ENCODE results near the gene SEC24C.
"Not testable (repeated sequence)": the region's sequence is repeated elsewhere in the genome, so short reads cannot be mapped to it uniquely, and the experiment has no call there.

Gene SEC24C

DNA sequence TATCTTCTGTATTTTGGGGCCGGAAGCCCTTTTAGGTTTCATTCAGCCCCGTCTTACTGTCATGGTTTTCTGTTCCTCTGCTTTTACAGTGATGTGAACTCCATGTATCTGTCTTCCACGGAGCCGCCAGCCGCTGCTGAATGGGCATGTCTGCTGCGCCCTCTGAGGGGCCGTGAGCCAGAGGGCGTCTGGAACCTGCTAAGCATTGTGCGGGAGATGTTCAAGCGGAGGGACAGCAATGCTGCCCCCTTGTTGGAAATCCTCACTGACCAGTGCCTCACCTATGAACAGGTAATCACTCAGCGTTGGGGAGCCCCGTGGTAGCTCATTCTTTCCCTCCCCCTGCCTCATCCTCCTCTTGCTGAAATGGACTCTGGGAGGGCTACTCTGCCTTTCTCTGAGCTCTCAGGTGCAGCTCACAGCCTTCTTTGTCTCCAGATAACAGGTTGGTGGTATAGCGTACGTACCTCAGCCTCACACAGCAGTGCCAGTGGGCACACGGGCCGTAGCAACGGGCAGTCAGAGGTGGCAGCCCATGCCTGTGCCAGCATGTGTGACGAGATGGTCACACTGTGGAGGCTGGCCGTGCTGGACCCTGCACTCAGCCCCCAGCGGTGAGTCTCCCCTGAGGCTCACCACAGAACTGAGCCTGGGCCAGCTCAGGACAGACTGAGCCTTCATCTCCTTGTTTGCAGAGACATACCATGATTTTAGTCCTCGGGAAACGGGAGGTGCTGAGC, 46.9 kb downstream of the SEC24C start:
- in situ Hi-C loops (cut with MboI; ENCODE audit: low pct_unique_long_range_greater_than_20kb, low sequenced_read_pairs, unreplicated experiment): no loop called here
- TF ChIP-seq, protein P1, sequence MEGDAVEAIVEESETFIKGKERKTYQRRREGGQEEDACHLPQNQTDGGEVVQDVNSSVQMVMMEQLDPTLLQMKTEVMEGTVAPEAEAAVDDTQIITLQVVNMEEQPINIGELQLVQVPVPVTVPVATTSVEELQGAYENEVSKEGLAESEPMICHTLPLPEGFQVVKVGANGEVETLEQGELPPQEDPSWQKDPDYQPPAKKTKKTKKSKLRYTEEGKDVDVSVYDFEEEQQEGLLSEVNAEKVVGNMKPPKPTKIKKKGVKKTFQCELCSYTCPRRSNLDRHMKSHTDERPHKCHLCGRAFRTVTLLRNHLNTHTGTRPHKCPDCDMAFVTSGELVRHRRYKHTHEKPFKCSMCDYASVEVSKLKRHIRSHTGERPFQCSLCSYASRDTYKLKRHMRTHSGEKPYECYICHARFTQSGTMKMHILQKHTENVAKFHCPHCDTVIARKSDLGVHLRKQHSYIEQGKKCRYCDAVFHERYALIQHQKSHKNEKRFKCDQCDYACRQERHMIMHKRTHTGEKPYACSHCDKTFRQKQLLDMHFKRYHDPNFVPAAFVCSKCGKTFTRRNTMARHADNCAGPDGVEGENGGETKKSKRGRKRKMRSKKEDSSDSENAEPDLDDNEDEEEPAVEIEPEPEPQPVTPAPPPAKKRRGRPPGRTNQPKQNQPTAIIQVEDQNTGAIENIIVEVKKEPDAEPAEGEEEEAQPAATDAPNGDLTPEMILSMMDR (IDR thresholded peaks at IDR 0.05; ENCODE audit: extremely low read depth, insufficient read depth, missing control alignments): no peak
- no peak for DNase-seq (ENCODE audit: low spot score)

DNA sequence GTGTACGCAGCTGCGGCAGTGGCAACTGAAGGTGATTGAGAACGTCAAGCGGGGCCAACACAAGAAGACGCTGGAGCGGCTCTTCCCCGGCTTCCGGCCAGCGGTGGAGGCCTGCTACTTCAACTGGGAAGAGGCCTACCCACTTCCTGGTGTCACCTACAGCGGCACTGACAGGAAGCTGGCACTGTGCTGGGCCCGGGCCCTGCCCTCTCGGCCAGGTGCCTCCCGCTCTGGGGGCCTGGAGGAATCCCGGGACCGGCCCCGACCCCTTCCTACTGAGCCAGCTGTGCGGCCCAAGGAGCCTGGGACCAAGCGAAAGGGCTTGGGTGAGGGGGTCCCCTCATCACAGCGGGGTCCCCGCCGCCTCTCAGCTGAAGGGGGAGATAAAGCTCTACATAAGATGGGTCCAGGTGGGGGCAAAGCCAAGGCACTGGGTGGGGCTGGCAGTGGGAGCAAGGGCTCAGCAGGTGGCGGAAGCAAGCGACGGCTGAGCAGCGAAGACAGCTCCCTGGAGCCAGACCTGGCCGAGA, 47.8 kb downstream of the SEC24C start:
- in situ Hi-C loops (cut with MboI; ENCODE audit: low pct_unique_long_range_greater_than_20kb, low sequenced_read_pairs, unreplicated experiment): no loop called here
- DNase-seq (ENCODE audit: low spot score): no peak
- TF ChIP-seq, protein P1 (IDR thresholded peaks at IDR 0.05; ENCODE audit: extremely low read depth, insufficient read depth, missing control alignments): no peak

DNA sequence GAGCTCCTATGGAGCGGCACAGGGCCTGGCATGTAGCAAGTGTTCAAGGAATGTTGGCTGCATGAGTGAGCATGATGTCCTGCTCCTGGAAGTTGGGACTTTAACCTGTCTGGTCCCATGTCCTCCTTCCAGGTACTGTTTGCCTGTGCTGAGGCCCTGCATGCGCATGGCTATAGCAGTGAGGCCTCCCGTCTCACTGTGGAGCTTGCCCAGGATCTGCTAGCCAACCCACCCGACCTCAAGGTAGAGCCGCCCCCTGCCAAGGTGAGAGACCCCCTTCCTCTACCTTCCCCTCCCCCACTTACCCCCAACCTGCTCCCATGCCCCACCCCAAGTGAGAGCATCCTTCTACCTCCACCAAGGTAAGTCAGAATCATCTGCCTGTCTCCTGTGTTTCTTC, 49.3 kb downstream of the SEC24C start:
- TF ChIP-seq, protein P1 (IDR thresholded peaks at IDR 0.05; ENCODE audit: extremely low read depth, insufficient read depth, missing control alignments): no peak
- in situ Hi-C loops (cut with MboI; ENCODE audit: low pct_unique_long_range_greater_than_20kb, low sequenced_read_pairs, unreplicated experiment): no loop called here
- DNase-seq (ENCODE audit: low spot score): no peak

DNA sequence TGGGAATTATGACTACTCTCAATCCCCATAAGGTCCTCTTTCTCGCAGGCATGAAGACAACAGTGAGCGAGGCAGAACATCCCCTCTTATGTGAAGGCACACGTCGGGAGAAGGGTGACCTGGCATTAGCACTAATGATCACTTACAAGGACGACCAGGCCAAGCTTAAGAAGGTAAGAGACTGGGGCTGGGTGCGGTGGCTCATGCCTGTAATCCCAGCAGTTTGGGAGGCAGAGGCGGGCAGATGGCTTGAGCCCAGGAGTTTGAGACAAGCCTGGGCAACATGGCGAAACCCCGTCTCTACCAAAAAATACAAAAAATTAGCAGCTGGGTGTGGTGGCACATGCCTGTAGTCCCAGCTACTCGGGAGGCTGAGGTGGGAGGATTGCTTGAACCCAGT, 51.3 kb downstream of the SEC24C start:
- in situ Hi-C loops (cut with MboI; ENCODE audit: low pct_unique_long_range_greater_than_20kb, low sequenced_read_pairs, unreplicated experiment); DNase-seq (ENCODE audit: low spot score): not testable (repeated sequence)

DNA sequence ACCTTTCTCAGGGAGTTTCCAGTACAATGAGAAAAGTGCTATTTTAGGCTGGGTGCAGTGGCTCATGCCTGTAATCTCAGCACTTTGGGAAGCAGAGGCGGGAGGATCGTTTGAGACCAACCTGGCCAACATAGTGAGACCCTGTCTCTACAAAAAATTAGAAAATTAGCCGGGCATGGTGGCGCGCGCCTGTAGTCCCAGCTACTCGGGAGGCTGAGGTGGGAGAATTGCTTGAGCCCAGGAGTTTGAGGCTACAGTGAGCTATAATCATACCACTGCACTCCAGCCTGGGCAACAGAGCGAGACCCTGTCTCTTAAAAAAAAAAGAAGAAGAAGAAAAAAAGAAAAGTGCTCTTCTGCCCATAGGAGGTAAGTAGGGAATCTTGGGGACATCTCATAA, 51.9 kb downstream of the SEC24C start:
- DNase-seq (ENCODE audit: low spot score); in situ Hi-C loops (cut with MboI; ENCODE audit: low pct_unique_long_range_greater_than_20kb, low sequenced_read_pairs, unreplicated experiment): not testable (repeated sequence)

DNA sequence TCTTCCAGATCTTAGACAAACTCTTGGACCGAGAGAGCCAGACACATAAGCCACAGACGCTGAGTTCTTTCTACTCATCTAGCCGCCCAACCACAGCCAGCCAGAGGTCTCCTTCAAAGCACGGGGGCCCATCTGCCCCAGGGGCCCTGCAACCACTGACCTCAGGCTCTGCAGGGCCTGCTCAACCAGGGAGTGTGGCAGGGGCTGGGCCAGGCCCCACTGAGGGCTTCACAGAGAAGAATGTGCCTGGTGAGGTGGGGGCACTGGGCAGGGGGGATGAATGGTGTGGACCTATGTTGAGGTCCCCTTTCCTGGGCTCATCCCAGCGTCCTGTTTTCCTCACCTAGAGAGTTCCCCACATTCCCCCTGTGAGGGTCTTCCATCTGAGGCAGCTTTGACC, 52.6 kb downstream of the SEC24C start:
- TF ChIP-seq, protein P1 (IDR thresholded peaks at IDR 0.05; ENCODE audit: extremely low read depth, insufficient read depth, missing control alignments): no peak
- no peak for DNase-seq (ENCODE audit: low spot score)

DNA sequence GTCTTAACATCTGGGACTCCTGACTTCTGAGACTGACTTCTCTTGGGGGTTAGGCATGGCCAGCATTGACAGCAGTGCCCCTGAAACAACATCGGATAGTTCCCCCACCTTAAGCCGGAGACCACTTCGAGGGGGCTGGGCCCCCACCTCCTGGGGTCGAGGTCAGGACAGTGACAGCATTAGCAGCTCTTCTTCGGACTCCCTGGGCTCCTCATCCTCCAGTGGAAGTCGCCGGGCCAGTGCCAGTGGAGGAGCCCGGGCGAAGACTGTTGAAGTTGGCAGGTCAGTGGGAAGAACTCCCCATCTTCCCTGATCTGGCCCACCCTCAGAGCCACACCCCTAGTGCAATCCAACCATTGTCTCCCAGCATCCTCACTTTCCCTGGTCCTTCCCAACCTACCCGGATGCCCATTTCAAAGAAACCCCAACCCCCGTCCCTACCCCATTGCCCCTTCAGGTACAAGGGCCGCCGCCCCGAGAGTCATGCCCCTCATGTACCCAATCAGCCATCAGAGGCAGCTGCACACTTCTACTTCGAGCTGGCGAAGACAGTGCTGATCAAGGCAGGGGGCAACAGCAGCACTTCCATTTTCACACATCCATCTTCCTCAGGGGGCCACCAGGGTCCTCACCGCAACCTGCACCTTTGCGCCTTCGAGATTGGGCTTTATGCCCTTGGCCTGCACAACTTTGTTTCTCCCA, 53.3 kb downstream of the SEC24C start:
- in situ Hi-C loops (cut with MboI; ENCODE audit: low pct_unique_long_range_greater_than_20kb, low sequenced_read_pairs, unreplicated experiment): no loop called here
- TF ChIP-seq, protein P1 (IDR thresholded peaks at IDR 0.05; ENCODE audit: extremely low read depth, insufficient read depth, missing control alignments): no peak
- no peak for DNase-seq (ENCODE audit: low spot score)

More for the DNA sequence above, 52.6 kb downstream of the SEC24C start:
- in situ Hi-C loops (cut with MboI; ENCODE audit: low pct_unique_long_range_greater_than_20kb, low sequenced_read_pairs, unreplicated experiment): no loop called here

All from GM13977 (cell line).